MCF 10A (cell line): ENCODE measurements around the gene APOBEC3B. TPM values are rescaled to one million over a fixed set of nuclear protein-coding genes. Genes with fewer than 3 reads are reported as not detected.
"Not testable (repeated sequence)": the region's sequence is repeated elsewhere in the genome, so short reads cannot be mapped to it uniquely, and the experiment has no call there.

Experiments used
- BruUV-seq: library from RNA; stranded (reverse); fragments of 400-500 nt; replicated peaks from 2 replicates; lab custom pipeline; 2021; lab: Mats Ljungman, UMichigan
- CTCF ChIA-PET: fragments of 300-600 bp; sonication (Branson Sonifier 250); formaldehyde crosslinking; extraction: SDS; loops from one replicate; lab custom pipeline; 2021; ENCODE audit warnings: antibody characterized with exemption, inconsistent platforms; lab: Yijun Ruan, JAX
- POLR2A ChIA-PET: fragments of 300-600, 350-650 bp; sonication (Branson Sonifier 250); formaldehyde crosslinking; extraction: SDS; loops from one replicate; lab custom pipeline; 2020; ENCODE audit warnings: antibody characterized with exemption, inconsistent platforms; lab: Yijun Ruan, JAX
- DNase-seq: peaks from one replicate; pipeline ENCODE4 v3.0.0-alpha.2; 2018; ENCODE audit not compliant: unreplicated experiment
- H3K27ac Mint-ChIP-seq: one replicate; pipeline ENCODE4 v1.8.0; 2022; ENCODE audit warnings: mild to moderate bottlenecking, low read depth, mixed read lengths; ENCODE audit not compliant: unreplicated experiment
- H3K27me3 Mint-ChIP-seq: one replicate; pipeline ENCODE4 v1.8.0; 2022; ENCODE audit warnings: mixed read lengths; ENCODE audit not compliant: insufficient read depth, unreplicated experiment
- H3K36me3 Mint-ChIP-seq: one replicate; pipeline ENCODE4 v1.8.0; 2022; ENCODE audit warnings: mild to moderate bottlenecking, moderate library complexity, mixed read lengths; ENCODE audit not compliant: insufficient read depth, unreplicated experiment
- H3K4me1 Mint-ChIP-seq: one replicate; pipeline ENCODE4 v1.8.0; 2022; ENCODE audit warnings: mixed read lengths; ENCODE audit not compliant: insufficient read depth, unreplicated experiment
- H3K4me3 Mint-ChIP-seq: one replicate; pipeline ENCODE4 v1.8.0; 2022; ENCODE audit warnings: mild to moderate bottlenecking, moderate library complexity, mixed read lengths; ENCODE audit not compliant: unreplicated experiment
- H3K9me3 Mint-ChIP-seq: one replicate; pipeline ENCODE4 v1.8.0; 2022; ENCODE audit warnings: mixed read lengths; ENCODE audit not compliant: unreplicated experiment
- CTCF ChIP-seq: fragments of 200-600 bp; IDR thresholded peaks from one replicate; pipeline ENCODE4 v1.8.0; 2022; ENCODE audit warnings: antibody characterized with exemption, mild to moderate bottlenecking; ENCODE audit not compliant: unreplicated experiment
- intact Hi-C: fragments of 100-400 bp; cut with micrococcal nuclease; formaldehyde crosslinking; loops from 2 replicates; pipeline ENCODE4 v1.14.1; 2022
- total RNA-seq: library from RNA; stranded (reverse); gene quantifications from 2 replicates; pipeline ENCODE4 v1.2.3, GENCODE V29; 2022

APOBEC3B gene
- total RNA-seq, 1 experiment from 2014 or later = 1.1 TPM

GRCh38 chr22:38981005-38981991, 849 bp upstream of the APOBEC3B start:
- no peaks in the 10 kb centered on the region for H3K36me3 Mint-ChIP-seq
- peak overlapping the region; percentile 73 for H3K4me3 Mint-ChIP-seq
- ChIA-PET POLR2A (interaction anchor here (0.6 to 1.7 kb wide), 4 partner anchors 57 to 338 kb away, joined by 3 to 6 read pairs (median 4); partner anchors contain the start of genes CBX6 and RPL3), CTCF (interaction anchor here (1.0 to 2.3 kb wide), 2 partner anchors 8 to 111 kb away, joined by 3 to 9 read pairs; no protein-coding TSS in a partner anchor)
- no TSS peak for BruUV-seq
- TF ChIP-seq CTCF = peak; percentile 35
- H3K4me1 Mint-ChIP-seq = peaks cover 15% of the 10 kb centered on the region
- intact Hi-C loops = loop anchor here (5.0 kb wide), 1 partner anchor 109 kb away; the partner anchor contains the start of gene CBX6
- H3K27ac Mint-ChIP-seq = peak overlapping the region; percentile 70
- peaks cover 20% of the 10 kb centered on the region for H3K27me3 Mint-ChIP-seq
- H3K9me3 Mint-ChIP-seq = no peaks in the 10 kb centered on the region
- DNase-seq = peak; percentile 72

- POLR2A ChIA-PET = interaction anchor here (0.7 to 1.8 kb wide), 7 partner anchors 23 to 1072 kb away, joined by 3 to 6 read pairs (median 5); partner anchors contain the start of gene CBX6
- Mint-ChIP-seq H3K9me3 (no peaks in the 10 kb centered on the region), H3K27me3 (peaks cover 32% of the 10 kb centered on the region), H3K4me3 (no peak overlapping the region), H3K4me1 (peaks cover 15% of the 10 kb centered on the region), H3K27ac (peak overlapping the region; percentile 39), H3K36me3 (no peaks in the 10 kb centered on the region)
- intact Hi-C loops = loop anchor here (5.0 kb wide), 1 partner anchor 112 kb away; the partner anchor contains the start of gene CBX6
- CTCF ChIA-PET = interaction anchor here (0.6 to 1.1 kb wide), 3 partner anchors 44 to 269 kb away, joined by 3 to 11 read pairs (median 6); no protein-coding TSS in a partner anchor
- BruUV-seq = no TSS peak
- no peak for DNase-seq
- no peak for TF ChIP-seq CTCF
These were observed 2.1 kb downstream of the APOBEC3B start for GRCh38 chr22:38984224-38984623.

GRCh38 chr22:38984784-38985757, 2.9 kb downstream of the APOBEC3B start:
- intact Hi-C loops = loop anchor here (5.0 kb wide), 1 partner anchor 113 kb away; the partner anchor contains the start of gene CBX6
- not testable (repeated sequence) for H3K9me3 Mint-ChIP-seq, H3K4me3 Mint-ChIP-seq, H3K36me3 Mint-ChIP-seq, BruUV-seq
- Mint-ChIP-seq H3K27me3 (peaks cover 25% of the 10 kb centered on the region), H3K27ac (peak overlapping the region; percentile 39), H3K4me1 (peaks cover 15% of the 10 kb centered on the region)
- POLR2A ChIA-PET = interaction anchor here (0.6 to 1.8 kb wide), 9 partner anchors 18 to 1071 kb away, joined by 3 to 6 read pairs (median 5); partner anchors contain the start of gene CBX6
- CTCF ChIA-PET = interaction anchor here (0.5 to 1.1 kb wide), 6 partner anchors 18 to 398 kb away, joined by 3 to 11 read pairs (median 3); no protein-coding TSS in a partner anchor
- DNase-seq = peak; percentile 96

GRCh38 chr22:38986629-38987028, 4.5 kb downstream of the APOBEC3B start:
- DNase-seq = no peak
- H3K27me3 Mint-ChIP-seq = peaks cover 25% of the 10 kb centered on the region
- no TSS peak for BruUV-seq
- H3K4me1 Mint-ChIP-seq = peaks cover 15% of the 10 kb centered on the region
- H3K36me3 Mint-ChIP-seq = no peaks in the 10 kb centered on the region
- H3K9me3 Mint-ChIP-seq = no peaks in the 10 kb centered on the region
- no peak overlapping the region for H3K27ac Mint-ChIP-seq
- ChIA-PET CTCF (interaction anchor here (0.6 kb wide), 1 partner anchor 131 kb away, joined by 4 read pairs; no protein-coding TSS in a partner anchor), POLR2A (no interaction called here)
- no peak overlapping the region for H3K4me3 Mint-ChIP-seq
- intact Hi-C loops = no loop called here
- TF ChIP-seq CTCF = no peak
